LoVo (cell line): Measurements from ENCODE around the gene CD36.
A peak's percentile ranks its signal among the peaks of the same experiment; 100 is the strongest.

Source experiments
- DNase-seq: peaks from one replicate; pipeline ENCODE4 v3.0.0-alpha.2; 2016; ENCODE audit warnings: low spot score

CD36 gene

DNA sequence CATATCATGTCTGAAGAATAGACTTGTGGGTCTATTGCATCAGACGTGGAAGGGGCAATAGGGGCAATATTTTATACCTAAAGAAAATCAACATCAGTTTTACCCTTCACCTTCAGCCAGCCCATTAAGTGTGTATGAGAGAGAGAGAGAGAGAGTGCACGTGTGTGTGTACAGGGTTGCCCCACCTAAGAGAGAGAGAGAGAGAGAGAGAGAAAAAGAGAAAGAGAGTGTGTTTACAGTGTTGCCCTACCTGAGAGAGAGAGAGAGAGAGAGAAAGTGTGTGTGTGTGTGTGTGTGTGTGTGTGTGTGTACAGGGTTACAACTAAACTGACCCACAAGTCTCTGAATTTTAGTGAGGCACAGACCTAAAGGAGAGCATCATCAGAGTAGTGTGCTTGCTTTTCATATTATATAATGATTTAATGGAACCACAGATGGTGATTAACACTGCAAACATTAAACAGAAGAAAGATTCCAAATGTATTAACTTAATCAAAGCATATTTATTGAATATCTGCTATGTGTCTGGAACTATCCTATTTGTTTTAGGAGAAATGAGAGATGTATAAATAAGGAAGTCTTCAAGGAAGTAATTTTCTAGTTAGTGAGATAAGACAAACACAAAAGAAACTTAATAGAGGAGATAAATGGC lies 66.8 kb downstream of the CD36 start:
- no peak for DNase-seq

DNA sequence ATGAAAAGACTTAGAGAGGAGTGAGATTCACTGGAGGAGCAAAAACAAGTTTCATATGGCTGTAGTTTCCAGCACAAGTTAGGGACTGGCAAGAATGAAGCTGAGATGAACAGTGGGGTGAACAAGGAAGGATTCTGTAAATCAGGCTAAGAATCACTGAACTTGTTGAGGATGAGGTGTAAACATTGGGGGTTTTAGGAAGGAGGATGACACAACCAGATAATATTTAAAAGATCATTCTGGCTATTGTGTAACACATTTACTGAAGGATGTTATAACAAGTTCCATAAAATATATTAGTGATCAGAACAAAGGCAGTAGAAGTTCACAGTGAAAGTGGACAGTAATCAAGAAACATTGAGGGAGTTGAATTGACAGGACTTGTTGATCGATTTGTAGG lies 68.9 kb downstream of the CD36 start:
- no peak for DNase-seq

DNA sequence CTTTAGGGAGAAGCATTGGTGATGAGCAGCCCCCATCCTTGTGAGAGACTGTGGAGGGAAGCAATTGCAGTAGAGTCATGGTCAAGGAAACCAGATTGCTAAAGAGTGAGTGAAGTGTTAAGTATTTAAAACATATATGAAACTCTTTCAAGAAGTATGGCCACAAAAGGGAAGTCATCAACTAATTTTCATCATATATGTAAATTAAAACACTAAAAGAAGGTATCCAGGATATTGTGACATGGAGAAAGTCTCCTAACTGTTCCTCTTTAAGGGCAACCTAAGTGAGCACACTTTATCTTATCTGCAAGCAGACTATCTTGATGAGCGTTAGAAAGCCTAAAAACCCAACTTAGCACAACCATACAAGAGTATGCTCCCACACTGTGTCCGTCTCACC lies 69.7 kb downstream of the CD36 start:
- DNase-seq, result no peak

DNA sequence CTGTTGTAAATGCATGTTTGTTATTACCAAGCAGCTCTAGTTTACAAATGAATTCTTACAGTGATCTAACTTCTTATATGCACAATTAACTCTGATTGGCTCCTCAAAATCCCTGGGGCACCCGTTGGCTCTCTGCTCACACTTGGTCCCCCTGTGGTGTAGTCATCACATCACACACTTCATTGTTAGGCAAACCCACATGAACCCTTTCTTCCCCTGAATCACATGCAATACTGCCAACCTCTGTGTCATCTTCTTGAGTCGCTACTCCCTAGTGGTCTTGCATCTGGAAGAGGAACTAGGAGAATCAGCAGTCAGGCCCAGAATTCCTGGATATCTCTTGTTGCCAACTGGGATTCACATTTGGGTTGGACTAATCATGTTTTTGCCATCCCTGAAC lies 73.1 kb downstream of the CD36 start:
- no peak for DNase-seq

DNA sequence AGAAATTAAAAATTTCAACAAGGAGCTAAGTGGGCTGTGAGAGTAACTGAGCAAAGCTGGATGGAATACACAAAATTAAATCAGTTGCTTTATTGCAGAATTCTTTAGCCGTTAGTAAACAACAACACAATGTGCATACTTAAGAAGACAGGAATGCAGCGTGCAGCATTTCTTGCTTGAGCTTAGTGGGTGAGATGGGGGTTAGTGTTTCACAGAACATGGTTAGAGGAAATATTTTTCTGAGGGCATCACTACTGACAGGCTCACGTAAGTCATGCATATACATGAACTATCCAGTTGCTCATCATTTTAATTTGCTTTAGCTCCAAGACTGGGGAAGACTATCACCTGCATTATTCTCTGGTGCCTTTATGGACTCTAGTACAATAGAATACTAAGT lies 80.8 kb downstream of the CD36 start:
- DNase-seq, result no peak

DNA sequence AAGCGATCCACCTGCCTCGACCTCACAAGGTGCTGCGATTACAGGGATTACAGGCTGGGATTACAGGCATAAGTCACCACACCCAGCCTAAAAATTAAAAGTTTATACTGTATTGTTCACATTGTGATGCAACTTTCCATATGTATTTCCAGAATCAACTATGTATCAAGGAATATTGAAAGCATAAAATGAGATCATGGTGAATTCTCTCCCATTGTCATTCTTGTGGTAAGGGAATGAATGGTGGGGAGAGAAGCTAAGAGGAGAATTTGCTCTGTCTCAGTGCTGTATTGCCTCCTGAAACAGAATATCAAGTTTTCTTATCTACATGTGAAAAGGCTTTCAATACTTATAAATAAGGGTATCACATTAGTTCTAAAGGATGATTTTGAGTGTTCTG lies 81.7 kb downstream of the CD36 start:
- no peak for DNase-seq

DNA sequence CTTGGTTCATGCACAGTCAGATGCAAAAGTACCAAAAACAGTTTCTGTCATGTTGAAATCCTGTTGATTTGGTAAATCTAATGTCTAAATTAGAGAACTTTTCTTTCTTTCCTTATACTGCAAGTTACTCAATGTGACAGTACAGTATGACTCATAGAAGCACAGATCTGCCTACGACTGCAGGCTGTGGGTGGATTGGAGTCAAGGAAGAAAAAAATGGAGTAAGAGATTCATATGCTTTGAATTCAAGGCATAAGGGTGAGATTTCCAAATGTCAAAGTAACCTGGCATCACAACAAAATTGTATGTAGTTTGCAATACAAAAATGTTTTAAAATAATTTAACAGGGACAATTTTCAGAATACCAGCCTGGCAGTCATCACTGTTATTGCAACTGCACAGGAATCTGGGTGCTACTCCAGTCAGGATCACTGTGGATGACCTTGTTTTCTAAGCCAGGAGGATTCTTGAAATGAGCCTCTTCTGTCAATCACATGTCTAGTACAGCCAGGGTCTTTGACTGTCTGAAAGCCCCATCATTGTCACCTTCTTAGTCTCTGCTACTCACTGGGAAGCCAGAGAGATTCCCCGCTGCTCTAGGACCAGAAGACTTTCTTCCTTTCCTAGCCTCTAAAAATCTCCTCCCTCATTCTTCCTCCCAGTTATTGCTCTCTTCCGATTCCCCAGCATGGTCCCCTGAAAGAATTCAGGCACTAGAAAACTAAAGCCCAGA lies 83.6 kb downstream of the CD36 start:
- peak; percentile 70 for DNase-seq

DNA sequence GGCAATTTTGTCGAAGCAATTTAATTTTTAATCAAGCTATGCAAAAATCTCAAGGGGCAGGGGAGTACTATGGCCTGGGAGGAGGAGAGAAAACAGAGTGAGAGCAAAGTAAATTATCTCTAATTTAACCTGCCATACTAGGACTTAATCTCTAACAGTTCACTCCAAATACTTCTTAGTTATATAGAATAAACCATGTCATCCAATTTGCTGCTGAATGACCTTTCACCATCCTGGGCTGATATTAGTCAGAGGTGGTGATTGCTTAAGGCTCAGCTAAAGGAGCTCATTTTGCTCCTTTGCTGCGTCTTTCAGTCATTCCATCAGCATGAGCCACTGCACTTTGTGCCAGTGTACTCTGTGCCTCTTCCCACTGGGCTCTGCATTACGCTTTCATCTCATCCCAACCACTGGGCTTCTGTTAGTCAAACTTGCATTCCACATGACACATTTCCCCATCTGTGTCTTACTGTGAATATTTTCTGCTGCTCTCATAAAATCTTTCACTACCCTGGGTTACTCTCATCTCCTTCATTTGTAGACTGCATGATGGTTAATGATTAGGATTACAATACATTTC lies 84.3 kb downstream of the CD36 start:
- DNase-seq, result peak; percentile 94

DNA sequence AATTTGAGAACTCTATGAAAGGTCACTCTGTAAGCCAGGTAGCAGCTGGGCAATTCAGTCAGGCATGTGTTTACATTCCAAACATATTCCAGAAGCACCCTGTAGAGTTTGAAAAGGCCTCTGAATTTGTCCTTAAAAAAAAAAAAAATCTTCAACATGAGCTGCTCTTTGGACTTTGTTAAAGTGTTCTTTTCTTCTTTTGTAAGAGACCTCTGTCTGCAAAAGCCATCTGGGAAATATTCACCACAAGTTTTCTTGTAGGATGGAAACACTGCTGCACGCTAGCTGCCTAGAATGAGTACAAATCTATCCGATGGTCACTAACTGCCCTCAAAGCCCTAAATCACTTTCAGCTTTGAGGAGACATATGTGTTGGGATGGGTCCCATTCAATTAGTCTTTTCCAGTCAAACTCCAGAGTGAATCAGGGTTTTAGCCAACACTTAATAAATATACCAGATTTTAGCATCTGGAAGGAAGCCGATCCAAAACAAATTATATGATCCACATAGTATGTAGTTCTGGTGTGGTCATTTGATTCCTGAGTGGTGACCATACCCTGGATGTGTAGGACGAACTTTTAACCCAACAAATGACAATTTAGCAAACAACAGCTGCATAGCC lies 85.9 kb downstream of the CD36 start:
- DNase-seq, result no peak

DNA sequence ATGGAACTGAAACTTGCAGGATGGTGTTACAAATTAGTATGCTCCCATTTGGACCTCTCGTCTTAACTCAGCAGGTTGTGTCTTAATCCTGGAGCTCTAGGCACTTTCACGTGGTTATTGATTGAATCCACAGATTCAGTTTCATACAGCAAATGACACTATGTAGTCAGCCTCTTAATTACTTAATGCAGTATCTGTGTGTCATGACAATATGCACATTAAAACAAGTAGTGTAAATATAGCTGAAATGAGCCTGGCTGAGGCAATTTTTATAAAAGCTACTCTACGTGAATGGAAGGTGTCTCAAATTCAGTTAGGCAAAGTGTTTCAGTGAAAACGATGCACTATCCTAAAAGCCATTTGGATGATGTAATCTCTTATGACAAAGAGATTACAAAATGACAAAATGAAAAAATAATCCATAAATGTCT lies 86.8 kb downstream of the CD36 start:
- no peak for DNase-seq
